Measurements from ENCODE around the gene SELENON. TPM values are rescaled to one million over a fixed set of nuclear protein-coding genes. Genes with fewer than 3 reads are reported as not detected.

The SELENON gene
- total and polyA plus RNA-seq, 9 of the 15 experiments (the other 6 are each of a cell fraction or from before 2014, with no cell fraction given), result 0.43 to 26.7 (median 7.0) TPM

GRCh38 chr1:25861316-25862286, 61.6 kb downstream of the SELENON start (continued):
- TF ChIP-seq ARID3A (IDR thresholded peaks at IDR 0.05; ENCODE audit: borderline replicate concordance, low read depth, low read length) (peak; percentile 31), CXXC5 (CRISPR knock-in tag; IDR thresholded peaks at IDR 0.05) (peak; percentile 46; the same call in 1 of the 2 replicates), NBN (IDR thresholded peaks at IDR 0.05; ENCODE audit: low read depth) (peak; percentile 89), TRIM24 (IDR thresholded peaks at IDR 0.05) (peak in 1 of 2 experiments; percentile 50; a peak in 2 of 4 replicates), RFX7 (CRISPR knock-in tag; IDR thresholded peaks at IDR 0.05) (0 out of 2 replicates have a peak, but pooled peaks have one; percentile 1), BCL6 (CRISPR knock-in tag; IDR thresholded peaks at IDR 0.05) (no peak), TBL1XR1 (IDR thresholded peaks at IDR 0.05; ENCODE audit: low read length in 2 of 2) (0 out of 4 replicates have a peak, but pooled peaks of 1 of the 2 experiments have one; percentile 5), ZNF589 (CRISPR knock-in tag; IDR thresholded peaks at IDR 0.05; ENCODE audit: low read depth) (peak; percentile 74; the same call in 1 of the 2 replicates), SRF (CRISPR knock-in tag; IDR thresholded peaks at IDR 0.05) (no peak), PREB (CRISPR knock-in tag; IDR thresholded peaks at IDR 0.05) (no peak), ZNF518B (CRISPR knock-in tag; IDR thresholded peaks at IDR 0.05) (no peak), TAF9B (IDR thresholded peaks at IDR 0.05; ENCODE audit: partially characterized antibody) (no peak), SP1 (CRISPR knock-in tag; IDR thresholded peaks at IDR 0.05) (no peak), DMBX1 (CRISPR knock-in tag; IDR thresholded peaks at IDR 0.05; ENCODE audit: borderline replicate concordance) (no peak), HOXB6 (CRISPR knock-in tag; IDR thresholded peaks at IDR 0.05; ENCODE audit: borderline replicate concordance) (no peak), PML (IDR thresholded peaks at IDR 0.05; ENCODE audit: low read length) (peak; percentile 21; the same call in 1 of the 2 replicates), FOXP1 (CRISPR knock-in tag; IDR thresholded peaks at IDR 0.05) (0 out of 2 replicates have a peak, but pooled peaks have one; percentile 31)

Measured in K562 (cell line).